Body of pancreas (tissue), 4 donors: ENCODE measurements around the gene CLMN. TPM values are rescaled to one million over a fixed set of nuclear protein-coding genes. Genes with fewer than 3 reads are reported as not detected.

Experiments
- ATAC-seq: fragments of 150-250 bp; one replicate; pipeline ENCODE4 v1.9.1; 2016
- DNase-seq, 4 donors: peaks; one replicate each; pipeline ENCODE4 v3.0.0-alpha.2; 2019
- H3K27ac ChIP-seq, 4 donors: fragments of 200-600 bp; sonication (generic); 1 replicate in 3 of 4; 2 replicates in 1 of 4; pipeline versions ENCODE4 v1.5.1 to v1.6.1; 2016 to 2019; ENCODE audit warnings: mild to moderate bottlenecking in 1 of 4, mixed read lengths in 1 of 4, moderate library complexity in 1 of 4
- H3K27me3 ChIP-seq, 2 donors: fragments of 200-600 bp; sonication (generic); one replicate each; pipeline ENCODE4 v1.6.0; 2016; ENCODE audit warnings: mild to moderate bottlenecking in 1 of 2
- H3K36me3 ChIP-seq, 2 donors: fragments of 200-600 bp; sonication (generic); replicated peaks in 1 of 2; 2 replicates each; pipeline ENCODE4 v1.5.1; 2016; ENCODE audit warnings: low read depth in 2 of 2; ENCODE audit not compliant: insufficient read depth in 1 of 2
- H3K4me1 ChIP-seq: fragments of 200-600 bp; sonication (generic); one replicate; pipeline ENCODE4 v1.6.0; 2016
- H3K4me3 ChIP-seq, 2 donors: fragments of 200-600 bp; sonication (generic); 1 replicate in 1 of 2; 2 replicates in 1 of 2; pipeline ENCODE4 v1.5.1; 2016 to 2019
- H3K9me3 ChIP-seq, 3 donors: fragments of 200-600 bp; sonication (generic); 1 replicate in 2 of 3; 2 replicates in 1 of 3; pipeline ENCODE4 v1.5.1; 2016
- CTCF ChIP-seq, 7 experiments: fragments of 450-650 bp in 4 of 7; fragments of 200-600 bp in 3 of 7; sonication (generic) in 3 of 7; IDR thresholded peaks; one replicate each; pipeline ENCODE4 v1.5.1; 2016 to 2019; ENCODE audit warnings: antibody characterized with exemption in 7 of 7
- POLR2A ChIP-seq, 3 donors: fragments of 450-650 bp; IDR thresholded peaks; one replicate each; pipeline ENCODE4 v1.6.1; 2016; ENCODE audit warnings: antibody characterized with exemption in 3 of 3, mild to moderate bottlenecking in 2 of 3
- WGBS, 2 donors: methylation state at CpG; one replicate each; pipeline ENCODE4 v1.1.5; 2017; 5-methylcytosine and 5-hydroxymethylcytosine counted together
- intact Hi-C: fragments of 100-400 bp; cut with DNase I; formaldehyde crosslinking; loops from one replicate; pipeline ENCODE4 v1.15.1; 2023
- total RNA-seq, 2 donors: library from RNA; depleted of rRNA; stranded (reverse); fragments of >200 nt; gene quantifications; one replicate each; pipeline ENCODE4 v1.1.0, GENCODE V29; 2016

Gene CLMN
- total RNA-seq, 2 donors from 2014 or later, result 53.7 to 54.7 TPM

- TF ChIP-seq POLR2A (IDR thresholded peaks at IDR 0.05), result no peak
- H3K9me3 ChIP-seq, result no peaks in the 10 kb centered on the region
Observed at GRCh38 chr14:95246870-95247269, 72.8 kb downstream of the CLMN start.

GRCh38 chr14:95245334-95245733 is 74.4 kb downstream of the CLMN start:
- Histone ChIP-seq H3K9me3 (no peaks in the 10 kb centered on the region), H3K27ac (no peak overlapping the region), H3K27me3 (no peaks in the 10 kb centered on the region), H3K36me3 (no peaks in the 10 kb centered on the region), H3K4me1 (peaks cover 50% of the 10 kb centered on the region), H3K4me3 (no peak overlapping the region)
- ATAC-seq (no peak), DNase-seq (peak in 1 of 4 donors; percentile 5)
- intact Hi-C loops, result no loop called here
- 88 to 98% methylated on average over 2 of the region's 2 CpGs for WGBS, 2 donors
- TF ChIP-seq CTCF (IDR thresholded peaks at IDR 0.05) (no peak), POLR2A (IDR thresholded peaks at IDR 0.05) (no peak)

More at GRCh38 chr14:95246870-95247269, 72.8 kb downstream of the CLMN start:
- Histone ChIP-seq H3K27me3 (no peaks in the 10 kb centered on the region), H3K4me3 (no peak overlapping the region), H3K4me1 (peaks cover 48% of the 10 kb centered on the region), H3K36me3 (no peaks in the 10 kb centered on the region), H3K27ac (peak overlapping the region in 1 of 4 donors; percentile 22)
- DNase-seq (no peak), ATAC-seq (no peak)
- intact Hi-C loops, result no loop called here

- peaks cover 49% of the 10 kb centered on the region for H3K4me1 ChIP-seq
- DNase-seq (no peak), ATAC-seq (no peak)
- H3K9me3 ChIP-seq, result no peaks in the 10 kb centered on the region
- no peak overlapping the region for H3K4me3 ChIP-seq
- TF ChIP-seq POLR2A (IDR thresholded peaks at IDR 0.05) (no peak), CTCF (IDR thresholded peaks at IDR 0.05) (no peak)
- no peak overlapping the region for H3K27ac ChIP-seq
- WGBS, 2 donors, result 95% methylated on average over 3 of the region's 3 CpGs
- H3K36me3 ChIP-seq, result no peaks in the 10 kb centered on the region
- no peaks in the 10 kb centered on the region for H3K27me3 ChIP-seq
- intact Hi-C loops, result no loop called here
Observed at GRCh38 chr14:95244587-95244986, 75.1 kb downstream of the CLMN start.

- H3K27me3 ChIP-seq, result no peaks in the 10 kb centered on the region
- H3K4me3 ChIP-seq, result no peak overlapping the region
- no peaks in the 10 kb centered on the region for H3K36me3 ChIP-seq
- DNase-seq, result peak in 1 of 4 donors; percentile 2
- H3K27ac ChIP-seq, result peak overlapping the region in 3 of 4 donors; percentile 27 to 75 (median 57)
- WGBS, 2 donors, result 96 to 100% methylated on average over 1 of the region's 1 CpG
- no peaks in the 10 kb centered on the region for H3K9me3 ChIP-seq
- H3K4me1 ChIP-seq, result peaks cover 42% of the 10 kb centered on the region
- no peak for ATAC-seq
- TF ChIP-seq CTCF (IDR thresholded peaks at IDR 0.05) (no peak), POLR2A (IDR thresholded peaks at IDR 0.05) (no peak)
- intact Hi-C loops, result no loop called here
Observed at GRCh38 chr14:95242870-95243269, 76.8 kb downstream of the CLMN start.

GRCh38 chr14:95240859-95241813 is 78.6 kb downstream of the CLMN start:
- H3K27ac ChIP-seq, result peak overlapping the region; percentile 57 to 80 (median 70)

More at GRCh38 chr14:95240859-95241813, 78.6 kb downstream of the CLMN start:
- no peaks in the 10 kb centered on the region for H3K36me3 ChIP-seq
- ATAC-seq (peak; percentile 47), DNase-seq (peak in 2 of 4 donors; percentile 47 to 48)
- intact Hi-C loops, result no loop called here
- no peak overlapping the region for H3K4me3 ChIP-seq
- TF ChIP-seq POLR2A (IDR thresholded peaks at IDR 0.05), result no peak
- no peak for TF ChIP-seq CTCF (IDR thresholded peaks at IDR 0.05)
- no peaks in the 10 kb centered on the region for H3K27me3 ChIP-seq
- WGBS, 2 donors, result 61% methylated on average over 6 of the region's 6 CpGs
- no peaks in the 10 kb centered on the region for H3K9me3 ChIP-seq
- H3K4me1 ChIP-seq, result peaks cover 48% of the 10 kb centered on the region
